NB4 (cell line): ENCODE measurements around the gene SF3B1.

Experiments used
- CTCF ChIP-seq: IDR thresholded peaks from one replicate; pipeline ENCODE4 v1.5.1; 2012; ENCODE audit warnings: low read depth, low read length
- POLR2A ChIP-seq: IDR thresholded peaks from 2 replicates; pipeline ENCODE4 v1.6.1; 2011; ENCODE audit warnings: mild to moderate bottlenecking; ENCODE audit not compliant: insufficient read length; ENCODE audit errors: extremely low read depth

DNA sequence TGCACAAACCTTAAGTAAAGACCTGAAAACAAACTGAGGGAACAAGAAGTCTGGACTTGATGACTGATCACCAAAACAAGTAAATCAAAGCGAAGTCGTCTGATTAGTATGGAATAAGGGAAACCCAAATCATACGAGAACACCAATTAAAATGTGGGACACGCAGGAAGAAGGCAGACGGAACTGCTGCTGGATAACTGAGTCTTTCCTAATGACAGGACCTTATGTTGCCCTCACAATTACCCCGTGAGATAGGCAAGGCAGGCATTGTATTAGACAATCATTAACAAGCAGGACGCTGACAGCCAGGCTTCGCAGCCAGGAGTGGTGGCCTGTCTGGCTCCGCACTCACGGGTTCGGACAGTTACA lies 17.9 kb upstream of the SF3B1 start:
- no peak for TF ChIP-seq CTCF
- TF ChIP-seq POLR2A = peak; percentile 53
